Psoas muscle (tissue), 8 donors: ENCODE measurements around the gene PPM1F. TPM values are rescaled to one million over a fixed set of nuclear protein-coding genes. Genes with fewer than 3 reads are reported as not detected.
"Not testable (repeated sequence)": the region's sequence is repeated elsewhere in the genome, so short reads cannot be mapped to it uniquely, and the experiment has no call there.

Source experiments
- ATAC-seq, 4 donors: fragments of 200-7000 bp; cut with Tn5 transposase; one replicate each; pipeline ENCODE4 v1.9.1; 2020; ENCODE audit warnings: moderate library complexity in 3 of 4, mild to moderate bottlenecking in 2 of 4
- DNase-seq, 2 donors: peaks; one replicate each; pipeline ENCODE4 v3.0.0-alpha.2; 2020
- H3K27ac ChIP-seq: fragments of 200-600 bp; one replicate; pipeline ENCODE4 v1.8.0; 2022
- H3K27me3 ChIP-seq, 3 donors: fragments of 200-600 bp in 1 of 3; one replicate each; pipeline versions ENCODE4 v1.6.1 to v1.8.0; 2013 to 2022; ENCODE audit warnings: low read length in 2 of 3, mild to moderate bottlenecking in 2 of 3, moderate library complexity in 1 of 3; ENCODE audit not compliant: insufficient read depth in 3 of 3
- H3K36me3 ChIP-seq, 2 donors: fragments of 200-600 bp in 1 of 2; one replicate each; pipeline versions ENCODE4 v1.6.1 to v1.8.0; 2013 to 2022; ENCODE audit warnings: low read depth in 1 of 2, mild to moderate bottlenecking in 1 of 2, moderate library complexity in 1 of 2; ENCODE audit not compliant: insufficient read depth in 1 of 2
- H3K4me1 ChIP-seq: fragments of 200-600 bp; one replicate; pipeline ENCODE4 v1.8.0; 2022
- H3K4me3 ChIP-seq: fragments of 200-600 bp; one replicate; pipeline ENCODE4 v1.8.0; 2022; ENCODE audit warnings: mild to moderate bottlenecking
- H3K9me3 ChIP-seq: fragments of 200-600 bp; one replicate; pipeline ENCODE4 v1.8.0; 2022
- CTCF ChIP-seq: fragments of 200-600 bp; IDR thresholded peaks from one replicate; pipeline ENCODE4 v1.8.0; 2022; ENCODE audit warnings: antibody characterized with exemption
- WGBS, 3 donors: extraction: QIAGEN DNeasy Blood & Tissue Kit; methylation state at CpG; one replicate each; pipeline versions ENCODE4 v1.1.6 to v1.1.7; 2013; 5-methylcytosine and 5-hydroxymethylcytosine counted together
- intact Hi-C, 2 donors: fragments of 100-400 bp; cut with DNase I; formaldehyde crosslinking; loops; one replicate each; pipeline versions ENCODE4 v1.11.0 to v1.14.2; 2022
- polyA plus RNA-seq, 3 donors: library from polyadenylated mRNA; stranded (reverse); fragments of 200-250 nt; gene quantifications; one replicate each; pipeline ENCODE4 v1.2.3, GENCODE V29; 2013
- total RNA-seq, 4 donors: library from RNA; stranded (reverse); fragmentation: NEBNext Ultra II Directional in 2 of 4; extraction: Animal tissue kit (Norgen Biotek cat#: 25700) in 2 of 4; gene quantifications; one replicate each; pipeline versions ENCODE4 v1.2.1 to v1.2.4, GENCODE V29; 2021 to 2023
- donor health status: healthy with polysubstance abuse.
- donor health status: DM: no; HTN: no; CAD: no; lungs with moderate emphysema.
- donor health status: Bipolar disorder and iron deficiency.
- donor health status: healthy.
- donor health status: DM: yes; HTN: yes; CAD: no.
- donor health status: DM: no; HTN: no; CAD: no.
- donor health status: DM: no; HTN: no; CAD: no.
- donor health status: DM: yes; HTN: yes; CAD: no.

The PPM1F gene
- total and polyA plus RNA-seq, 7 donors, result 8.1 to 29.5 (median 13.1) TPM

- intact Hi-C loops, result no loop called here
- no peaks in the 10 kb centered on the region for H3K36me3 ChIP-seq
- DNase-seq (no peak), ATAC-seq (no peak)
- no peaks in the 10 kb centered on the region for H3K27me3 ChIP-seq
- no peaks in the 10 kb centered on the region for H3K9me3 ChIP-seq
- no peak overlapping the region for H3K4me3 ChIP-seq
- WGBS, 3 donors, result 90 to 94% (median 93%) methylated on average over 7 of the region's 7 CpGs
- no peak overlapping the region for H3K27ac ChIP-seq
- H3K4me1 ChIP-seq, result no peaks in the 10 kb centered on the region
- no peak for TF ChIP-seq CTCF
Measured at GRCh38 chr22:21873619-21874018, 79.0 kb downstream of the PPM1F start.

- H3K27me3 ChIP-seq, H3K4me1 ChIP-seq, ATAC-seq, H3K27ac ChIP-seq, DNase-seq, intact Hi-C loops, H3K4me3 ChIP-seq, H3K9me3 ChIP-seq, H3K36me3 ChIP-seq: not testable (repeated sequence)
- WGBS, 3 donors, result 88 to 100% (median 96%) methylated on average over 4 of the region's 4 CpGs
Measured at GRCh38 chr22:21872741-21873140, 79.9 kb downstream of the PPM1F start.

Other genes with a start within 250 kb of the PPM1F start
- 10 to 100 TPM in 2 of 4 donors, 1 to 10 TPM in 2; 2.9 to 21.9 (median 10.3) TPM for gene YPEL1, start 217.1 kb downstream of the PPM1F start, total RNA-seq
- gene YPEL1, start 217.1 kb downstream of the PPM1F start, polyA plus RNA-seq, result 1 to 10 TPM in 2 of 3 donors, under 1 TPM in 1; 0.72 to 4.6 (median 3.8) TPM
- 100 to 1,000 TPM in 1 of 4 donors, 10 to 100 TPM in 3; 78.3 to 101 (median 96.9) TPM for gene MAPK1, start 85.2 kb downstream of the PPM1F start, total RNA-seq
- 10 to 100 TPM; 11.0 to 64.1 (median 14.8) TPM for gene MAPK1, start 85.2 kb downstream of the PPM1F start, polyA plus RNA-seq
- 10 to 100 TPM in 1 of 4 donors, 1 to 10 TPM in 3; 5.4 to 12.2 (median 9.0) TPM for gene TOP3B, start 29.9 kb upstream of the PPM1F start, total RNA-seq
- gene TOP3B, start 29.9 kb upstream of the PPM1F start, polyA plus RNA-seq, result 10 to 100 TPM in 1 of 3 donors, 1 to 10 TPM in 2; 6.4 to 13.5 (median 8.1) TPM